GM10266 (cell line): ENCODE data around the gene EPPIN.
"Not testable (repeated sequence)": the region's sequence is repeated elsewhere in the genome, so short reads cannot be mapped to it uniquely, and the experiment has no call there.

Experiments used
- DNase-seq: peaks from one replicate; pipeline ENCODE4 v3.0.0; 2012; ENCODE audit errors: extremely low spot score
- TF ChIP-seq, protein P1 (sequence below): IDR thresholded peaks from 2 replicates; pipeline ENCODE4 v1.5.1; 2012; ENCODE audit warnings: mild to moderate bottlenecking, low read depth; ENCODE audit not compliant: control insufficient read depth, insufficient read depth; ENCODE audit errors: missing control alignments

Gene EPPIN

DNA sequence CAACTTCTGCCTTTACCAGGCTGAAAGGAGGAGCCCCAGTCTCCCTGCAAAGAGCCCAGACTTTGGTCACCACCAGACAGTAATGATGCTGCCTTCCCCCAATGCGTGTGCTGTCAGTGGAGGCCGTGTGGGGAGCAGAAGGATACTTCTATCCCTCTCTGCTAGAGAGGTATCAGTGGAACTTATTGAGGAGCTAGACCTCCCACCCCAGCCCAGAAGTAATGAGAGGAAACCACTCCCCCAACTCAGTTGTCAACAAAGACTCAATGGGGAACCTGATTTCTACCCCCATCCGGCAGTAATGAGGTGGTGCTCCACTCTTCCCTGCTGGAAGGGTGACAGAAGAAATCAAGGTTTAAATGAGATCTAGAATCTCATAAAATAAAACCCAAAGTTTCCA, 36.3 kb upstream of the EPPIN start:
- no peak for DNase-seq
- TF ChIP-seq, protein P1, sequence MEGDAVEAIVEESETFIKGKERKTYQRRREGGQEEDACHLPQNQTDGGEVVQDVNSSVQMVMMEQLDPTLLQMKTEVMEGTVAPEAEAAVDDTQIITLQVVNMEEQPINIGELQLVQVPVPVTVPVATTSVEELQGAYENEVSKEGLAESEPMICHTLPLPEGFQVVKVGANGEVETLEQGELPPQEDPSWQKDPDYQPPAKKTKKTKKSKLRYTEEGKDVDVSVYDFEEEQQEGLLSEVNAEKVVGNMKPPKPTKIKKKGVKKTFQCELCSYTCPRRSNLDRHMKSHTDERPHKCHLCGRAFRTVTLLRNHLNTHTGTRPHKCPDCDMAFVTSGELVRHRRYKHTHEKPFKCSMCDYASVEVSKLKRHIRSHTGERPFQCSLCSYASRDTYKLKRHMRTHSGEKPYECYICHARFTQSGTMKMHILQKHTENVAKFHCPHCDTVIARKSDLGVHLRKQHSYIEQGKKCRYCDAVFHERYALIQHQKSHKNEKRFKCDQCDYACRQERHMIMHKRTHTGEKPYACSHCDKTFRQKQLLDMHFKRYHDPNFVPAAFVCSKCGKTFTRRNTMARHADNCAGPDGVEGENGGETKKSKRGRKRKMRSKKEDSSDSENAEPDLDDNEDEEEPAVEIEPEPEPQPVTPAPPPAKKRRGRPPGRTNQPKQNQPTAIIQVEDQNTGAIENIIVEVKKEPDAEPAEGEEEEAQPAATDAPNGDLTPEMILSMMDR = no peak

DNA sequence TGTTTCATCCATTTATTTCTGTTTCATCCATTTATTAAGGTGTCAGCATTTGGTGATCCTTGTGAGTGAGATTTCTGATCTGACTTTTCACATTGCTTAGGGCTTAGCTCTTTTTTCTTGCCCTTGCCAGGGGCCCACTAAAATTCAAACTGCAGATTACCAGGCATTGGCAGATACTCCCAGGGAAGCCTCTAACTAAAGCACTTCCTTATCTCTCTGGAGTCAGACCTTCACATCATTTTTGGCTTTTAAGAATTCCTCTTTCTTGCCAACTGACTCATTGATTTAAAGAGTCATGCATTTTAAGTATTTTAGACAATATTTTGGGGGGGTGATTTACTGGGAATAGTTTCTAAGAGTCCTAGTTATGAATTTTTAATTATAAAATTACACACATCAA, 34.5 kb upstream of the EPPIN start:
- DNase-seq = no peak
- TF ChIP-seq, protein P1 = no peak

DNA sequence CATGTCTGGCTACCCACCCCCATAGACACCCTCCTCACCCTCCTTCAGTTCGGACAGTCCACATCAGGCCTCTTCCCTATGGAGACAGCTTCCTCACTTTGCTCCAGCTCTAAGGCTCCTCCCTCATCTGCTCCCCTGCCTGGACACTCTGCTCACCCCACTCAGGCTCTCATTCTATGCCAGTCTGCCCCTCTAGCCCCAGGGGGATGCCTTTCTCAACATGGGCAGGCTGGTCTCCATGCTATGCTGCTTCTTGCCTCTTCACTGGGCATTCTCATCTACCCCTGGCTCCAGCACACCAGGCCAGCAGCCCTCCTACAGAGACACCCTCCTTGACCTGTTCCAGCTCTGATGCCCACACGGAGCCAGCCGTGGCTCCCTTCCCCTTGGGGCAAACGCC, 32.0 kb upstream of the EPPIN start, which contains the start of gene WFDC8:
Gene WFDC8 (minus strand): TSS at position 101 of the 400 bp plus-strand sequence. CDS start 37 bp downstream, at position 64.
- TF ChIP-seq, protein P1 = no peak
- no peak for DNase-seq

DNA sequence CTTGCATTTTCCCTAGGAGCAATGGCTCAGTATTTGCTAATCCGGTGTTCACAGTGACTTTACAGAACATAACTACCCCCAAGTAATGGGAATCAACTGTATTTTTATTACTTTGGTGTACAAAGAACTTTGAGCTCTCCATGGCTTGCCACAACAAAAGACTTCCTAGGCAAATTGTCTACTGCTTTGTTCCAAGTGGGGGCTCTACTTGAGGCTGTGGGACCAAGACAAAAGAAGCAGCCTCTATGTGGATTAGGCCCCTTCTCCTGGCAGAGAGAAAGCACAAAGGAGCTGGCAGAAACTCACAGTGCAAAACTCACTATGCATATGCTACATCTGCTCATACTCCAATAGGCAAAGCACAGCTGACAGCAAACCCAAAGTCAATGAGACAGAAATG, 31.0 kb upstream of the EPPIN start:
- TF ChIP-seq, protein P1 = no peak
- DNase-seq = no peak

DNA sequence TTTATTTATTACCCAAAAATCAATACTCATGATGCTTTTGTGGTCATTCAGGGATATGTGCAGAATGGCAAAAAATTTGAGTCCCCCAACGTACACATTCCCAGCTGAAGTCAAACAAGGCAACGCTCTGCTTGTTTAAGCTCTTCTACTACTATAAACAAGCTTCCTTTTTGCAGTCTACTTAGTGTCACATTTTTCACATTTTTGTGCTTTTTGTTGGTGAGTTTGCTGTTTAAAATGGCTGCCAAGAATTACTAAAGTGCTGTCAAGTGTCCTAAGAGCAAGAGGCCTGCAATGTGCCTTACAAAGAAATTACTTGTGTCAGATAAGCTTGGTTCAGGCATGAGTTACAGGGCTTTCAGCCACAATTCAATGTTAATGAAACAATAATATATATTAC, 29.8 kb upstream of the EPPIN start:
- DNase-seq = no peak
- TF ChIP-seq, protein P1 = no peak

DNA sequence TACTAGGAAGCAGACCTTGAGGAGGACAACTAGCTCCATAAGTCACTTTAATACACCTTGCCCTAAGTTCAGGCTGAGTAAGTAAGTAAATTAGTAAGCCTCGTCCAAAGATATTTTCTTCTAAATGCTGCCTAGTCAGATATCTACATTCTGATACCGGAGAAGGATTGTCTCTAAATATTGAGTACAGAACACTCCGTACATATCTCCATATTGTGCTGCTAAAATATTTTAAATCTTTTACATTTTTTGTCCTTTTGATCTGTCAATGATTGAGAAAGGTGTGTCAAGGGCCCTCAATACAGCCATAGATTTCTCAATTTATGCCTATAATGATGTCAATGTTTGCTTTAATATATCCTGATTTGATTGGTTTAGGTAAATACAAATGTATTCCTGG, 28.7 kb upstream of the EPPIN start:
- no peak for DNase-seq
- TF ChIP-seq, protein P1 = no peak

DNA sequence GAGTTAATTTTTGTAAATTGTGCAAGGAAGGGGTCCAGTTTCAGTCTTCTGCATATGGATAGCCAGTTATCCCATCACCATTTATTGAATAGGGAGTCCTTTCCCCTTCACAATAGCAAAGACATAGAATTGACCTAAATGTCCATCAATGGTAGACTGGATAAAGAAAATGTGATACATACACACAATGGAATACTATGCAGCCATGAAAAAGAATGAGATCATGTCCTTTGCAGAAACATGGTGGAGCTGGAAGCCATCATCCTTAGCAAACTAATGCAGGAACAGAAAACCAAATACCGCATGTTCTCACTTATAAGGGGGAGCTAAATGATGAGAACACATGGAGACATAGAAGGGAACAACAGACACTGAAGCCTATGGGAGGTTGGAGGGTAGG, 22.4 kb upstream of the EPPIN start:
- DNase-seq = not testable (repeated sequence)

DNA sequence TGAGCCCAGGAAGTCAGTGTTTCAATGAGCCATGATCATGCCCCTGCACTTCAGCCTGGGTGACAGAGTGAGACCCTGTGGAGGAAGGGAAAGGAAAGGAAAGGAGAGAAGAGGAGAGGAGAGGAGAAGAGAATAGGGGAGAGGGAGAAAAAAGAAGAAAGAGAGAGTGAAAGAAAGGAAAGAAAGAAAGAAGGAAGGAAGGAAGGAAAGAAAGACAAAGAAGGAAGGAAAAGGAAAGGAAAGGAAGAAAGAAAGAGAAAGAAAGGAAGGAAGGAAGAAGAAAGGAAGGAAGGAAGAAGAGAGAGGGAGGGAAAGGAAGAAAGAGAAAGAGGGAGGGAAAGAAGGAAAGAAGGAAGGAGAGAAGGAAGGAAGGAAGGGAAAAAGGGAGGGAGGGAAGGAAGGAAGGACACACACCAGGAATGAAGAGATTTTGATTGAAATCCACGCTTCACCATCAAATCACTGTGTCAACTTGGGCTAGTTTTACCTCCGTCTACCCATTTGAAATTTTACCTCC, 17.6 kb upstream of the EPPIN start:
- DNase-seq = no peak
- TF ChIP-seq, protein P1 = no peak
